ENCODE results near the gene HJURP. TPM values are rescaled to one million over a fixed set of nuclear protein-coding genes. Genes with fewer than 3 reads are reported as not detected.

Gene HJURP
- total RNA-seq, 1 donor from 2014 or later: 109 TPM

DNA sequence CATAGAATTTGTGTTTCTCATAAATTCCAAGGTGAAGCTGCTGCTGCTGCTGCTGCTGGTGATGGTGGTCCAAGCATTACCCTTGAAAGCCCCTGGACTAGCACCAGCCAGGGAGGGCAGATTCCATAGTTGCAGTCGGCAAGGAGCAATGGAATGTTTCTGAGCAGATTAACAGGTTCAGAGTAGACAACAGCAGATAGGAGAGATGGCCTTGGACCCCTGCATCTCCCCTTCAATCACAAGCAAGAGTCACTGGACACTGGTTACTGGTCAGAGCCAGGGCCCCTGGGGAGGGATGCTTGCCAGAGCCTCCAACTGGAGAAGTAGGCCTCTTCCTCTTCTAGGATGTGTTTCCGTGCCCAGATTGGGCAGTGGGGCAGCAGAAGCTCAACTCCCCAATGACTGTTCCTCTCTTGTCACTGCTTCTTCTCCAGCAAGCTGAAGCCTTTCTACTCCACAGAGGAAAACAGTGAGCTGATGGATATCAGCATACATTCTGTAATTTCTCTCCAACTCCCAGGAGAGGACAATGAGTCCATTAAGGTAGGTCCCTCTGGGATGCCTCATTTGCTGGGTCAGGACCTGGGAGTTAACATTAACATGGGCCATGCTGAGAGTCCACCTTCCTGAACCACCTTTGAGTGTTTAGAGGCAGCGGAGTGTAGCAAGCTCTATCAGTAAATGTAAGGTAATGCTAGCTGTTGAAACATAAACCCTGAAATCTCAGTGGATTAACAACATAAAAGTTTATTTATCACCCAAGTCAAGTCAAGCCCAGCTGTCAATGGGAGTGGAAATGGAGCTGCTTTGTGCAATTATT, 40.9 kb downstream of the HJURP start:
- H3K27me3 Mint-ChIP-seq (ENCODE audit: insufficient read depth, low read depth): peaks cover 4% of the 10 kb centered on the region
- TF ChIP-seq EZH2 (IDR thresholded peaks at IDR 0.05): no peak
- TF ChIP-seq EZH2phosphoT487 (IDR thresholded peaks at IDR 0.05): no peak
- TF ChIP-seq, protein P1, sequence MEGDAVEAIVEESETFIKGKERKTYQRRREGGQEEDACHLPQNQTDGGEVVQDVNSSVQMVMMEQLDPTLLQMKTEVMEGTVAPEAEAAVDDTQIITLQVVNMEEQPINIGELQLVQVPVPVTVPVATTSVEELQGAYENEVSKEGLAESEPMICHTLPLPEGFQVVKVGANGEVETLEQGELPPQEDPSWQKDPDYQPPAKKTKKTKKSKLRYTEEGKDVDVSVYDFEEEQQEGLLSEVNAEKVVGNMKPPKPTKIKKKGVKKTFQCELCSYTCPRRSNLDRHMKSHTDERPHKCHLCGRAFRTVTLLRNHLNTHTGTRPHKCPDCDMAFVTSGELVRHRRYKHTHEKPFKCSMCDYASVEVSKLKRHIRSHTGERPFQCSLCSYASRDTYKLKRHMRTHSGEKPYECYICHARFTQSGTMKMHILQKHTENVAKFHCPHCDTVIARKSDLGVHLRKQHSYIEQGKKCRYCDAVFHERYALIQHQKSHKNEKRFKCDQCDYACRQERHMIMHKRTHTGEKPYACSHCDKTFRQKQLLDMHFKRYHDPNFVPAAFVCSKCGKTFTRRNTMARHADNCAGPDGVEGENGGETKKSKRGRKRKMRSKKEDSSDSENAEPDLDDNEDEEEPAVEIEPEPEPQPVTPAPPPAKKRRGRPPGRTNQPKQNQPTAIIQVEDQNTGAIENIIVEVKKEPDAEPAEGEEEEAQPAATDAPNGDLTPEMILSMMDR (IDR thresholded peaks at IDR 0.05): no peak
- H2AFZ ChIP-seq (replicated peaks): no peak overlapping the region

DNA sequence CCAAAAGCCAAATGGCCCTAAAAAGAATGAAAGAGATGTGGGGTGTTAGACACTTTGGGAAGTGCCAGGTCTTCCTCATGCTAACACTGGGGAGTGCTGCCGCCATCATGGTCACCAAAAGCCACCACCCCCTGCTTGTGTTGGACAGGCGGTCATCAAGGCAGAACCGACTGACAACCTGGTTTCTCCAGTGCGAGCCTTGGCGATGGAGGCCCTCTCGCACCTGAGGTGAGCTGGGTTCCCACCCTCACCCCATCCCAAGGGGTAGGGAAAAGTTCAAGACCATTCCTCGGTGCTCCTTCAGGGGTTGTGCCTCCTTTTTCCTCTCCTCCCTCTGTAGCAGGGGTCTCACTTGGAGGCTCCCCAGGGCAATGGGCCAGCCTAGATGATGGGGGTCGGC, 42.6 kb downstream of the HJURP start:
- Mint-ChIP-seq H3K36me3 (no peaks in the 10 kb centered on the region), H3K27me3 (ENCODE audit: insufficient read depth, low read depth) (no peaks in the 10 kb centered on the region), H3K9me3 (no peaks in the 10 kb centered on the region), H3K4me3 (no peak overlapping the region), H3K27ac (no peak overlapping the region), H3K4me1 (peaks cover 6% of the 10 kb centered on the region)
- H3K27ac ChIP-seq: no peak overlapping the region
- H3K36me3 ChIP-seq: no peaks in the 10 kb centered on the region
- H3K79me2 ChIP-seq (ENCODE audit: low read depth): no peaks in the 10 kb centered on the region
- no peak overlapping the region for H3K4me2 ChIP-seq
- no peaks in the 10 kb centered on the region for H3K9me3 ChIP-seq (ENCODE audit: low read depth)
- no peak overlapping the region for H3K4me3 ChIP-seq
- no peak for TF ChIP-seq EZH2 (IDR thresholded peaks at IDR 0.05)
- no peak for TF ChIP-seq EZH2phosphoT487 (IDR thresholded peaks at IDR 0.05)
- no peak for DNase-seq (ENCODE audit: low spot score)
- H3F3A ChIP-seq (ENCODE audit: low read depth): no peaks in the 10 kb centered on the region
- no peaks in the 10 kb centered on the region for H3K27me3 ChIP-seq
- H3K9ac ChIP-seq: no peak overlapping the region
- H4K20me1 ChIP-seq (ENCODE audit: low read depth): no peaks in the 10 kb centered on the region
- no peak overlapping the region for H2AFZ ChIP-seq (replicated peaks)
- no peaks in the 10 kb centered on the region for H3K4me1 ChIP-seq

More for the DNA sequence above, 40.9 kb downstream of the HJURP start:
- H3K27ac ChIP-seq: no peak overlapping the region
- H4K20me1 ChIP-seq (ENCODE audit: low read depth): no peaks in the 10 kb centered on the region
- H3K4me2 ChIP-seq: no peak overlapping the region
- no peaks in the 10 kb centered on the region for H3K36me3 ChIP-seq
- no peak for DNase-seq (ENCODE audit: low spot score)
- no peaks in the 10 kb centered on the region for H3F3A ChIP-seq (ENCODE audit: low read depth)
- H3K4me3 ChIP-seq: no peak overlapping the region
- no peaks in the 10 kb centered on the region for H3K4me1 ChIP-seq
- Mint-ChIP-seq H3K36me3 (no peaks in the 10 kb centered on the region), H3K4me3 (no peak overlapping the region), H3K4me1 (peaks cover 10% of the 10 kb centered on the region), H3K27ac (no peak overlapping the region), H3K9me3 (no peaks in the 10 kb centered on the region)
- no peak overlapping the region for H3K9ac ChIP-seq
- H3K27me3 ChIP-seq: no peaks in the 10 kb centered on the region
- H3K9me3 ChIP-seq (ENCODE audit: low read depth): no peaks in the 10 kb centered on the region
- no peaks in the 10 kb centered on the region for H3K79me2 ChIP-seq (ENCODE audit: low read depth)

DNA sequence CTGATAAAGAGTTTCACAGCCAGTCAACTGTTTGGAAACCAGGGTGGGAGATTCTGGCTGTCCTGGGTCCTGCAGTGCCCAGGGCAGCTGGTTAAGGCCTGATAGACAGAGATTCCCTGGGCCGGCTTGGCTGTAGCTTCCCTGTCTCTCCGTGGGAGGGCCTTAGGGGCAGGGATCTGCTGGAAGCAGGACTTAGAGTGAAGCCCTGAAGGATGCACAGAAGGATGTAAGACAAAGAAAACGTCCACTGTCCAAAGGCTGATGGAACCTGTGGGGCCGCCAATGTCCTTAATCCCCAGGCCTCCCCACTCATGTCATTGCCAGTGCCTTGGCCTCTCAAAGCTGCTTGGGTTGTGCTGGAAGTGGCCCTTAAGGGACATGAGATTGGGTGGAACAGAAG, 43.2 kb downstream of the HJURP start:
- Histone ChIP-seq H3K79me2 (ENCODE audit: low read depth) (no peaks in the 10 kb centered on the region), H3K4me3 (no peak overlapping the region), H2AFZ (replicated peaks) (no peak overlapping the region), H3K9ac (no peak overlapping the region), H3K36me3 (no peaks in the 10 kb centered on the region), H3F3A (ENCODE audit: low read depth) (no peaks in the 10 kb centered on the region), H3K27ac (no peak overlapping the region), H3K4me2 (no peak overlapping the region), H4K20me1 (ENCODE audit: low read depth) (no peaks in the 10 kb centered on the region), H3K27me3 (no peaks in the 10 kb centered on the region), H3K9me3 (ENCODE audit: low read depth) (no peaks in the 10 kb centered on the region), H3K4me1 (no peaks in the 10 kb centered on the region)
- Mint-ChIP-seq H3K9me3 (no peaks in the 10 kb centered on the region), H3K27ac (no peak overlapping the region), H3K36me3 (no peaks in the 10 kb centered on the region), H3K4me1 (no peaks in the 10 kb centered on the region), H3K4me3 (no peak overlapping the region), H3K27me3 (ENCODE audit: insufficient read depth, low read depth) (no peaks in the 10 kb centered on the region)
- TF ChIP-seq EZH2 (IDR thresholded peaks at IDR 0.05): no peak
- TF ChIP-seq, protein P1 (IDR thresholded peaks at IDR 0.05): no peak
- no peak for TF ChIP-seq EZH2phosphoT487 (IDR thresholded peaks at IDR 0.05)
- DNase-seq (ENCODE audit: low spot score): no peak

DNA sequence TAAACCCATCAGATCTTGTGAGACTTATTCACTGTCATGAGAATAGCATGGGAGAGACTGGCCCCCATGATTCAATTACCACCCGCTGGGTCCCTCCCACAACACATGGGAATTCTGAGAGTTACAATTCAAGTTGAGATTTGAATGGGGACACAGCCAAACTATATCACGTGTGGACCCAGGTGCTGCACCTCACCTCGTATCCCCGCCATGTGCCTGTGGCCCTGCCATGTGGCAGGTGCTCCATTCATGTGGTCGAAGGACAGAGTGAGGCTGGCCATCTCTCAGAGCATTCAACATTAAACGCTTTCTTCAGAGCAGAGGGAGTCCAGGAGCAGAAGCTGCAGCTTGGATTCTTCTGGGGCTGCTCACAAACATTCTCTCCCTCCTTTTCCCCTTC, 44.0 kb downstream of the HJURP start:
- no peak overlapping the region for H3K27ac Mint-ChIP-seq
- H3K4me1 Mint-ChIP-seq: no peaks in the 10 kb centered on the region
- H3K27me3 ChIP-seq: no peaks in the 10 kb centered on the region
- no peak overlapping the region for H3K27ac ChIP-seq
- H3K4me3 Mint-ChIP-seq: no peak overlapping the region
- H3K36me3 ChIP-seq: no peaks in the 10 kb centered on the region
- no peak overlapping the region for H2AFZ ChIP-seq (replicated peaks)
- no peaks in the 10 kb centered on the region for H4K20me1 ChIP-seq (ENCODE audit: low read depth)
- H3K27me3 Mint-ChIP-seq (ENCODE audit: insufficient read depth, low read depth): no peaks in the 10 kb centered on the region
- H3K9me3 Mint-ChIP-seq: no peaks in the 10 kb centered on the region
- no peak for TF ChIP-seq EZH2 (IDR thresholded peaks at IDR 0.05)
- TF ChIP-seq, protein P1 (IDR thresholded peaks at IDR 0.05): no peak
- TF ChIP-seq EZH2phosphoT487 (IDR thresholded peaks at IDR 0.05): no peak
- H3K9me3 ChIP-seq (ENCODE audit: low read depth): no peaks in the 10 kb centered on the region
- DNase-seq (ENCODE audit: low spot score): no peak
- H3K9ac ChIP-seq: no peak overlapping the region
- no peak overlapping the region for H3K4me2 ChIP-seq
- no peaks in the 10 kb centered on the region for H3K79me2 ChIP-seq (ENCODE audit: low read depth)
- no peak overlapping the region for H3K4me3 ChIP-seq
- no peaks in the 10 kb centered on the region for H3K4me1 ChIP-seq
- H3K36me3 Mint-ChIP-seq: no peaks in the 10 kb centered on the region
- H3F3A ChIP-seq (ENCODE audit: low read depth): no peaks in the 10 kb centered on the region

Data from neural progenitor cell (in vitro differentiated cells).